H1 (cell line): ENCODE measurements around the gene CDC42EP5. TPM values are rescaled to one million over a fixed set of nuclear protein-coding genes. Genes with fewer than 3 reads are reported as not detected.

ENCODE experiments used
- CTCF ChIA-PET: fragments of 300-600 bp; sonication (Branson Sonifier 250); formaldehyde crosslinking; loops from one replicate; lab custom pipeline; 2021; ENCODE audit not compliant: partially characterized antibody; lab: Charles Lee
- POLR2A ChIA-PET: fragments of 300-600 bp; sonication (Branson Sonifier 250); formaldehyde crosslinking; loops from one replicate; lab custom pipeline; 2021; ENCODE audit warnings: inconsistent platforms; ENCODE audit not compliant: partially characterized antibody; lab: Charles Lee
- DNase-seq, 2 experiments: peaks; one replicate each; pipeline versions ENCODE4 v3.0.0 to v3.0.0-alpha.2; 2010 to 2022; ENCODE audit warnings: low spot score in 2 of 2, low read depth in 1 of 2, mixed read lengths in 1 of 2
- FAIRE-seq: peaks from 2 replicates; lab custom pipeline; 2011; peaks lifted over from hg19 to GRCh38; lab: Jason Lieb, UNC
- H2AFZ ChIP-seq: 2 replicates; pipeline ENCODE4 v1.8.1; 2012; ENCODE audit warnings: low read length, inconsistent platforms
- H2AK5ac ChIP-seq: 2 replicates; pipeline ENCODE4 v1.6.1; 2013; ENCODE audit warnings: low read depth, low read length
- H2BK120ac ChIP-seq: replicated peaks from 2 replicates; pipeline ENCODE3; 2013; ENCODE audit warnings: low read depth, low read length, inconsistent platforms
- H2BK12ac ChIP-seq: 2 replicates; pipeline ENCODE4 v1.6.1; 2013; ENCODE audit warnings: low read depth, low read length
- H2BK15ac ChIP-seq: 2 replicates; pipeline ENCODE4 v1.6.1; 2013; ENCODE audit warnings: low read length
- H2BK20ac ChIP-seq: 2 replicates; pipeline ENCODE4 v1.6.1; 2013; ENCODE audit warnings: low read length
- H2BK5ac ChIP-seq: 2 replicates; pipeline ENCODE4 v1.6.1; 2013; ENCODE audit warnings: low read depth, low read length
- H3K14ac ChIP-seq: 2 replicates; pipeline ENCODE4 v1.6.1; 2013; ENCODE audit warnings: inconsistent platforms; ENCODE audit not compliant: insufficient read length
- H3K18ac ChIP-seq: 2 replicates; pipeline ENCODE4 v1.6.1; 2013; ENCODE audit warnings: low read length; ENCODE audit errors: extremely low read depth
- H3K23ac ChIP-seq: 2 replicates; pipeline ENCODE4 v1.6.1; 2013; ENCODE audit warnings: inconsistent platforms; ENCODE audit not compliant: insufficient read length
- H3K23me2 ChIP-seq: 2 replicates; pipeline ENCODE4 v1.6.1; 2013; ENCODE audit warnings: low read depth, low read length
- H3K27ac ChIP-seq: 2 replicates; pipeline ENCODE4 v1.6.1; 2011; ENCODE audit warnings: low read depth, low read length, inconsistent platforms
- H3K27me3 ChIP-seq, 4 experiments: replicated peaks in 1 of 4; 1 replicate in 1 of 4; 2 replicates in 3 of 4; pipeline versions ENCODE4 v1.6.1 to v1.8.1; 2011 to 2013; ENCODE audit warnings: low read length in 3 of 4, mild to moderate bottlenecking in 3 of 4, inconsistent platforms in 2 of 4, mixed read lengths in 2 of 4, moderate library complexity in 1 of 4; ENCODE audit not compliant: control insufficient read depth in 3 of 4, insufficient read depth in 3 of 4; ENCODE audit errors: extremely low read depth in 1 of 4
- H3K36me3 ChIP-seq, 4 experiments: 2 replicates each; pipeline versions ENCODE4 v1.6.1 to v1.8.1; 2011 to 2013; ENCODE audit warnings: mild to moderate bottlenecking in 4 of 4, low read length in 3 of 4, moderate library complexity in 2 of 4, control low read depth in 1 of 4, inconsistent platforms in 1 of 4; ENCODE audit not compliant: insufficient read depth in 4 of 4, control insufficient read depth in 2 of 4
- H3K4ac ChIP-seq: replicated peaks from 2 replicates; pipeline ENCODE3; 2013; ENCODE audit warnings: low read length, low read depth, mixed read lengths, inconsistent platforms; ENCODE audit not compliant: insufficient read length
- H3K4me1 ChIP-seq, 4 experiments: replicated peaks in 1 of 4; 1 replicate in 1 of 4; 2 replicates in 3 of 4; pipeline versions ENCODE4 v1.6.1 to v1.8.1; 2011 to 2013; ENCODE audit warnings: low read length in 3 of 4, inconsistent platforms in 2 of 4, mixed read lengths in 1 of 4; ENCODE audit not compliant: insufficient read depth in 4 of 4, control insufficient read depth in 3 of 4
- H3K4me2 ChIP-seq, 2 experiments: 2 replicates each; pipeline versions ENCODE4 v1.6.1 to v1.8.1; 2011 to 2013; ENCODE audit warnings: low read depth in 2 of 2, low read length in 2 of 2, control low read depth in 1 of 2, inconsistent platforms in 1 of 2, mild to moderate bottlenecking in 1 of 2; ENCODE audit not compliant: insufficient read depth in 1 of 2
- H3K4me3 ChIP-seq, 4 experiments: fragments of 200-600, 300-600 bp in 1 of 4; sonication (generic), shearing (Covaris generic), sonication (Bioruptor Twin) in 1 of 4; 2 replicates each; pipeline versions ENCODE4 v1.5.1 to v1.8.1; 2011 to 2016; ENCODE audit warnings: low read length in 4 of 4, low read depth in 3 of 4, control low read depth in 2 of 4, inconsistent platforms in 2 of 4, mild to moderate bottlenecking in 2 of 4, mixed read lengths in 1 of 4, moderate library complexity in 1 of 4; ENCODE audit not compliant: insufficient read depth in 2 of 4; ENCODE audit errors: extremely low read depth in 1 of 4
- H3K56ac ChIP-seq: replicated peaks from 2 replicates; pipeline ENCODE3; 2013; ENCODE audit warnings: low read depth, mild to moderate bottlenecking, mixed read lengths, low read length, inconsistent platforms; ENCODE audit not compliant: insufficient read length
- H3K79me1 ChIP-seq: 2 replicates; pipeline ENCODE4 v1.6.1; 2013; ENCODE audit warnings: low read depth, low read length, control low read depth
- H3K79me2 ChIP-seq, 2 experiments: 2 replicates each; pipeline versions ENCODE4 v1.6.1 to v1.8.1; 2012 to 2013; ENCODE audit warnings: low read length in 2 of 2, mild to moderate bottlenecking in 2 of 2, inconsistent platforms in 1 of 2; ENCODE audit not compliant: insufficient read depth in 2 of 2, control insufficient read depth in 1 of 2
- H3K9ac ChIP-seq, 4 experiments: replicated peaks in 1 of 4; 1 replicate in 1 of 4; 2 replicates in 3 of 4; pipeline versions ENCODE4 v1.6.1 to v1.8.1; 2011 to 2013; ENCODE audit warnings: low read depth in 3 of 4, low read length in 3 of 4, control low read depth in 2 of 4, mild to moderate bottlenecking in 2 of 4, moderate library complexity in 2 of 4, inconsistent platforms in 1 of 4; ENCODE audit errors: extremely low read depth in 1 of 4
- H3K9me3 ChIP-seq, 2 experiments: 2 replicates each; pipeline versions ENCODE4 v1.6.1 to v1.8.1; 2012 to 2013; ENCODE audit warnings: mild to moderate bottlenecking in 2 of 2, moderate library complexity in 2 of 2, control low read depth in 1 of 2, inconsistent platforms in 1 of 2, low read depth in 1 of 2, low read length in 1 of 2, mixed read lengths in 1 of 2; ENCODE audit not compliant: insufficient read depth in 2 of 2
- H4K20me1 ChIP-seq, 2 experiments: replicated peaks in 1 of 2; 2 replicates each; pipeline versions ENCODE3 to v1.8.1; 2011 to 2013; ENCODE audit warnings: inconsistent platforms in 2 of 2, low read length in 2 of 2, mild to moderate bottlenecking in 1 of 2; ENCODE audit not compliant: insufficient read depth in 2 of 2, control insufficient read depth in 1 of 2
- H4K5ac ChIP-seq: 2 replicates; pipeline ENCODE4 v1.6.1; 2013; ENCODE audit warnings: low read length, low read depth, mixed read lengths, inconsistent platforms; ENCODE audit not compliant: insufficient read length
- H4K8ac ChIP-seq: 2 replicates; pipeline ENCODE4 v1.8.0; 2013; ENCODE audit warnings: mild to moderate bottlenecking, moderate library complexity, low read length, inconsistent platforms; ENCODE audit not compliant: insufficient read depth; ENCODE audit errors: extremely low read depth
- H4K91ac ChIP-seq: replicated peaks from 2 replicates; pipeline ENCODE3; 2013; ENCODE audit warnings: low read length, mixed read lengths, inconsistent platforms; ENCODE audit not compliant: insufficient read length
- GTF2F1 ChIP-seq: IDR thresholded peaks from 2 replicates; pipeline ENCODE4 v1.6.1; 2012; ENCODE audit warnings: low read depth, low read length, improper control_type of control experiment, borderline replicate concordance
- POLR2AphosphoS5 ChIP-seq: IDR thresholded peaks from 2 replicates; pipeline ENCODE4 v1.6.1; 2011; ENCODE audit warnings: low read depth, low read length
- WGBS, 2 experiments: shearing (Covaris generic) in 1 of 2; methylation state at CpG; one replicate each; pipeline versions ENCODE4 v1.1.6 to v1.1.7; 2013 to 2015; ENCODE audit warnings: low lambda C conversion rate in 2 of 2, mixed read lengths in 2 of 2, inconsistent platforms in 1 of 2, low coverage in 1 of 2, missing lambda C conversion rate in 1 of 2; ENCODE audit not compliant: insufficient replicate concordance in 2 of 2, insufficient coverage in 1 of 2, insufficient read length in 1 of 2; ENCODE audit errors: extremely low coverage in 1 of 2, missing lambda C conversion rate in 1 of 2; 5-methylcytosine and 5-hydroxymethylcytosine counted together
- polyA plus RNA-seq, 7 experiments: library from polyadenylated mRNA; depleted of rRNA in 3 of 7; stranded (reverse) in 5 of 7; unstranded in 2 of 7; fragments of >200 nt in 5 of 7; fragments of 200-250 nt in 2 of 7; gene quantifications; 1 replicate in 5 of 7; 2 replicates in 1 of 7; 4 replicates in 1 of 7; pipeline versions ENCODE4 v1.2.1 to v1.2.3, GENCODE V29; 2011 to 2013; ENCODE audit warnings: missing spikeins in 2 of 7, mixed read lengths in 2 of 7
- total RNA-seq: library from RNA; stranded (reverse); fragmentation: NEBNext Ultra II Directional; extraction: Animal tissue kit (Norgen Biotek cat#: 25700); gene quantifications from 2 replicates; pipeline ENCODE4 v1.2.1, GENCODE V29; 2021

The CDC42EP5 gene
- total and polyA plus RNA-seq, 2 of the 8 experiments (the other 6 are each of a cell fraction or from before 2014, with no cell fraction given): 1.8 to 2.1 TPM

GRCh38 chr19:54434873-54435214, 38.3 kb downstream of the CDC42EP5 start:
- Histone ChIP-seq H3K9ac (peak overlapping the region in 1 of 4 experiments; percentile 17; a peak in 2 of 7 replicates), H3K4me2 (0 out of 4 replicates have a peak overlapping the region, but pooled peaks of 1 of the 2 experiments have one; percentile 0), H3K23ac (no peak overlapping the region), H4K8ac (peak overlapping the region; percentile 6; the same call in 1 of the 2 replicates), H3K27me3 (peaks cover 0 to 2% (median 0%) of the 10 kb centered on the region in 4 experiments; a peak in 1 of 7 replicates), H2AK5ac (peak overlapping the region; percentile 93; the same call in 1 of the 2 replicates), H3K56ac (no peak overlapping the region), H4K91ac (no peak overlapping the region), H3K4ac (no peak overlapping the region), H3K36me3 (peaks cover 0 to 6% (median 0%) of the 10 kb centered on the region in 4 experiments; a peak in 1 of 8 replicates), H3K23me2 (peaks cover 4% of the 10 kb centered on the region), H3K9me3 (no peaks in the 10 kb centered on the region), H2BK20ac (no peak overlapping the region), H4K20me1 (peaks cover 11 to 24% of the 10 kb centered on the region in 2 experiments), H2BK5ac (no peak overlapping the region), H2BK120ac (no peak overlapping the region), H3K27ac (no peak overlapping the region), H2BK12ac (no peak overlapping the region), H3K4me1 (peaks cover 0 to 36% (median 23%) of the 10 kb centered on the region in 4 experiments; a peak in 6 of 7 replicates), H2AFZ (no peak overlapping the region), H3K79me1 (peaks cover 7% of the 10 kb centered on the region; the same call in 1 of the 2 replicates), H4K5ac (no peak overlapping the region), H3K79me2 (no peaks in the 10 kb centered on the region), H3K14ac (no peak overlapping the region), H2BK15ac (0 out of 2 replicates have a peak overlapping the region, but pooled peaks have one; percentile 16), H3K4me3 (no peak overlapping the region), H3K18ac (no peak overlapping the region; the same call in 1 of the 2 replicates)
- WGBS, 2 experiments: 77% methylated on average over 11 of the region's 11 CpGs; no CpG with 5 or more reads in 1 of the 2 experiments
- TF ChIP-seq GTF2F1 (no peak), POLR2AphosphoS5 (0 out of 2 replicates have a peak, but pooled peaks have one; percentile 5)
- CTCF ChIA-PET: interaction anchor here (7.4 kb wide), 1 partner anchor 43 kb away, joined by 109 read pairs; no protein-coding TSS in a partner anchor
- FAIRE-seq (no peak), DNase-seq (no peak)
- POLR2A ChIA-PET: interaction anchor here (0.7 to 13.5 kb wide), 6 partner anchors 14 to 27 kb away, joined by 4 to 133 read pairs (median 8); partner anchors contain the start of genes LENG8 and TTYH1
